Fibroblast of villous mesenchyme (primary cell): ENCODE data around the gene SLC8B1. TPM values are rescaled to one million over a fixed set of nuclear protein-coding genes. Genes with fewer than 3 reads are reported as not detected.

Experiments
- DNase-seq: peaks from one replicate; pipeline ENCODE4 v3.0.0-alpha.2; 2010; ENCODE audit warnings: low read depth
- H3K4me3 ChIP-seq: 2 replicates; pipeline ENCODE4 v1.5.1; 2011; ENCODE audit warnings: low read depth, mild to moderate bottlenecking, low read length
- total RNA-seq: library from RNA; depleted of rRNA; stranded (reverse); fragments of >200 nt; gene quantifications from 2 replicates; pipeline ENCODE4 v1.2.3, GENCODE V29; 2012
- TF ChIP-seq, protein P1 (sequence below): IDR thresholded peaks from 2 replicates; pipeline ENCODE4 v1.5.1; 2012; ENCODE audit warnings: low read depth, mild to moderate bottlenecking, low read length; ENCODE audit not compliant: insufficient read depth

The SLC8B1 gene
- total RNA-seq, 1 donor, result 22.9 TPM

DNA sequence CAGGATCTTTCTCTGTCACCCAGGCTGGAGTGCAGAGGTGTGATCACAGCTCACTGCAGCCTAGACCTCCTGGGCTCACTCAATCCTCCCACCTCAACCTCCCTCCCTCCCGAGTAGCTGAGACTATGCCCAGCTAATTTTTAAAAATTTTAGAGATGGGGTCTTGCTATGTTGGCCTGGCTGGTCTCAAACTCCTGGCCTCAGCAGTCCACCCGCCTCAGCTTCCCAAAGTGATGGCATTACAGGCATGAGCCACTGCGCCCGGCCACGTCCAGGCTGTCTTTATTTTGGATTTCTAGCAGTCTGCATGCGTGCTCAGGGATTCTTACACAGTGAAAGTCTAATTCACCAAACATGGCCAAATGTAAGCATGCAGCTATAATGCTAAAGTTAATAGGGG is 17.8 kb downstream of the SLC8B1 start:
- H3K4me3 ChIP-seq, result no peak overlapping the region
- TF ChIP-seq, protein P1, sequence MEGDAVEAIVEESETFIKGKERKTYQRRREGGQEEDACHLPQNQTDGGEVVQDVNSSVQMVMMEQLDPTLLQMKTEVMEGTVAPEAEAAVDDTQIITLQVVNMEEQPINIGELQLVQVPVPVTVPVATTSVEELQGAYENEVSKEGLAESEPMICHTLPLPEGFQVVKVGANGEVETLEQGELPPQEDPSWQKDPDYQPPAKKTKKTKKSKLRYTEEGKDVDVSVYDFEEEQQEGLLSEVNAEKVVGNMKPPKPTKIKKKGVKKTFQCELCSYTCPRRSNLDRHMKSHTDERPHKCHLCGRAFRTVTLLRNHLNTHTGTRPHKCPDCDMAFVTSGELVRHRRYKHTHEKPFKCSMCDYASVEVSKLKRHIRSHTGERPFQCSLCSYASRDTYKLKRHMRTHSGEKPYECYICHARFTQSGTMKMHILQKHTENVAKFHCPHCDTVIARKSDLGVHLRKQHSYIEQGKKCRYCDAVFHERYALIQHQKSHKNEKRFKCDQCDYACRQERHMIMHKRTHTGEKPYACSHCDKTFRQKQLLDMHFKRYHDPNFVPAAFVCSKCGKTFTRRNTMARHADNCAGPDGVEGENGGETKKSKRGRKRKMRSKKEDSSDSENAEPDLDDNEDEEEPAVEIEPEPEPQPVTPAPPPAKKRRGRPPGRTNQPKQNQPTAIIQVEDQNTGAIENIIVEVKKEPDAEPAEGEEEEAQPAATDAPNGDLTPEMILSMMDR, result no peak

DNA sequence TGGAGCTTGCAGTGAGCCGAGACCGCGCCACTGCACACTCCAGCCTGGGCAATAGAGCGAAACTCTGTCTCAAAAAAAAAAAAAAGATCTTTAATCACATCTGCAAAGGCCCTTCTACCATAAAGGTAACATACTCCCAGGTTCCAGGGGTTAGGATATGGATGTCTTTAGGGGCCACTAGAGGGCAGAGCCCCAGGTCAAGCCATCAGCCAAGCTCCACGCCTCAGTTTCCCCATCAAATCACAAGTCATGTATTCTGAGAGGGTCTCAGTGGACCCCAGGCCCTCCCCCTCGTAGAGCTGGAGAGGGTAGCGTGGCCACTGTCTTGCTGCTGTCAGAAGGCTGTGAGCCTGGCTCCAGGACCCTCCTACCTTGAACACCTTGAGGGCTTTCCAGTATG is 18.8 kb downstream of the SLC8B1 start:
- no peak for DNase-seq
- no peak overlapping the region for H3K4me3 ChIP-seq
- TF ChIP-seq, protein P1, result no peak

More for the DNA sequence above, 17.8 kb downstream of the SLC8B1 start:
- no peak for DNase-seq

DNA sequence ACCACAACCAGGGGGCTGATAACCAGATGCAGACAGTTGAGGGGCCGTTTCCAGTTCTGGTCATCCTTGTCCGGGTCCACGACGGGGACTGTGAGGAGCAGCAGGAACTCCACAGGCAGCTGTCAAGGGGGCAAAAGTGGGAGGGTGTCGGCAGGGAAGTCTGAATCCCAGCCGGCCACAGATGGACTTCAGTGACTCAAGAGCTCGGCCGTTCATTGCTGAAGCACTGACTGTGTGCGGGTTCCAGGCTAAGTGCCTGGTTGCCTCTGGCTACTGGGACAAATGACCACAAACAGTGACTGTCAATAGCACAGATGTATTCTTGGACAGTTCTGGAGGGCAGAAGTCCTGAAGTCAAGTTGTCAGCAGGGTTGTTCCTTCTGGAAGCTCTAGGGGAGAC is 19.6 kb downstream of the SLC8B1 start:
- DNase-seq, result no peak
- TF ChIP-seq, protein P1, result no peak

DNA sequence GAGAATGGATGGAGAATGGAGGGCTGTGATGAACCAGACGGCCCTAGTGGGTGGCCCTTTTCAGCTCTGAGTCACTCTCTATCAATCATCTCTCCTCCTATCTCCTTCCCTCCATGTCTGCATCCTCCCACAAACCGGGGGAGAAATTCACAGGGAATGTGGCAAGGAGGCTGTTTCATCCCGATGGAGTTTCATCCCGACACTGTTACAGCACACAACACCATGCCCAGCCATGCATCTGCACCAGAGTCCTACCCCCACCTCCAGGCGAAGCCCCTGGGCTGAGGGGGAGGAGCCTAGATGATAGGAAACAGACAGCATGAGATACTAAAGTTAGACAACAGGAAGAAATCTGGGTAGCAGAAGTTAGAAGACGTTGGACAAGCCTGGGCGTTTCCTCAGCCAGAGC is 20.8 kb downstream of the SLC8B1 start:
- DNase-seq, result no peak
- no peak overlapping the region for H3K4me3 ChIP-seq
- TF ChIP-seq, protein P1, result no peak

More for the DNA sequence above, 19.6 kb downstream of the SLC8B1 start:
- H3K4me3 ChIP-seq, result no peak overlapping the region

DNA sequence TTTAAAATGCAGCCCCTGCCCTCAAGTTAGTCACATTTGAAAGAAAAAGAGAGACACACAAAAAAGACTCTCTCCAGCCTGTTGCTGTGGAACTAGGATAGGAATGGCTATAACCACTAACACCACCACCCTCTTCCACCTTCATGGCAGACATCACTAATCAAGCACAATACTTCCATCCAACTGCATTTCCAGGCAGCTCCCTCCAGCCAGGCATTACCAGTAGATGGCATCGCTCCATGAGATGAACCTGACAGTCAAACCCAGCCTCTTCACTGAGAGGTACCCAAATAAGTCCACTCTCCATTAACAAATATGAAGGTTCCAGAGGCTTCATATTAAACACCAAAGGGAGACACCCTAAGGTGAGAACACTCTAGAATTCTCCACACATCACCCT is 24.4 kb downstream of the SLC8B1 start:
- TF ChIP-seq, protein P1, result no peak
- no peak overlapping the region for H3K4me3 ChIP-seq
- DNase-seq, result no peak

DNA sequence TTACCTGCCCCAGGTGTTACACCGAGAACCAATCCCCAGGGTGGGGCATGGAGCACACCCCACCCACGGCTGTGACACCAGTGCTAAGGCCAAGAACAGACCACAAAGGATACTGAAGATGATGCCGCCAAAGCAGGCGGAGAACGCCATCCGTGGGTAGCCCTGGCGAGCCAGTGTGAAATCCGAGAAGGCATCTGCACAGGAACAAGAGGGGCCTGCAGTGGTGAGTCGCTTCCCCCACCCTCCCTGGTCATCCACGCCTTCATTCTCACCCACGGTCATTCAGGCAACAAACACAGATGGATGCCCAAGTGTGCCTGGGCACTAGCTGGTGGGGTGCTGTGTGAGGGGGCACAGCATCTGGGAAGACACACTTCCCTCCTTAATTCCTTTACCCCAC is 28.5 kb downstream of the SLC8B1 start:
- TF ChIP-seq, protein P1, result no peak
- no peak overlapping the region for H3K4me3 ChIP-seq
- no peak for DNase-seq

DNA sequence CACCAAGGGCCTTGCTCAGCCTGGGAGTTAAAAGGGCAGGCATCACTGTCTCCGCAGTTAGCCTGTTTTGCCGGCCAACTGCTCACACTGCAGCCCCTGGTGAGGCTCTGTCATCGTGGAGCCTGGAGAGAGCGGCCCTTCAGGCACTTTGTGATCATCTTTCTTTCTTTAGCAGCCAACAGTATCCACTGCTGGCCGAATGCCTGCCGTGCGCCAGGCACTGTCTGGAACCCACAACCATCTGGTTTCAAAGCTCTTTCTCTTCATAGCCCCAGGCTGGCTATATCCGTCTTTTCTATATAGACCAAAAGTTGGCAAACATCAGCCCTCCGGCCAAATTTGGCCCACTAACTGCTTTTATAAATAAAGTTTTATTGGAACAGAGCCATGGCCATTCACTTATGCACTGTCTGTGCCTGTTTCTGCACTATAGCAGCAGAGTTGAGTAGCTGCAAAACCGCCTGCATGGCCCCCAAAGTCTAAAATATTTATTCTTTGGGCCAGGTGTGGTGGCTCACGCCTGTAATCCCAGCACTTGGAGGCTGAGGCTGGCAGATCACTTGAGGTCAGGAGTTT is 29.5 kb downstream of the SLC8B1 start:
- TF ChIP-seq, protein P1, result no peak
- H3K4me3 ChIP-seq, result no peak overlapping the region
- no peak for DNase-seq
